Measurements from ENCODE around the gene TCF20. TPM values are rescaled to one million over a fixed set of nuclear protein-coding genes. Genes with fewer than 3 reads are reported as not detected.

Gene TCF20
- total RNA-seq, 1 donor from 2014 or later: 50.2 TPM

GRCh38 chr22:42300259-42301076 is 30.0 kb upstream of the TCF20 start:
- no peak for DNase-seq (ENCODE audit: low spot score)

GRCh38 chr22:42299586-42300258 is 29.3 kb upstream of the TCF20 start:
- peak; percentile 32 for DNase-seq (ENCODE audit: low spot score)

- no peak for DNase-seq (ENCODE audit: low spot score)
Observed at GRCh38 chr22:42298746-42299145, 28.3 kb upstream of the TCF20 start.

- DNase-seq (ENCODE audit: low spot score): no peak
Observed at GRCh38 chr22:42297778-42298177, 27.3 kb upstream of the TCF20 start.

- DNase-seq (ENCODE audit: low spot score): no peak
Observed at GRCh38 chr22:42296883-42297282, 26.4 kb upstream of the TCF20 start.

GRCh38 chr22:42296381-42296853 is 26.0 kb upstream of the TCF20 start:
- no peak for DNase-seq (ENCODE audit: low spot score)

GRCh38 chr22:42294034-42294985 is 23.9 kb upstream of the TCF20 start:
- peak; percentile 44 for DNase-seq (ENCODE audit: low spot score)

GRCh38 chr22:42292732-42293520 is 22.5 kb upstream of the TCF20 start:
- no peak for DNase-seq (ENCODE audit: low spot score)

- DNase-seq (ENCODE audit: low spot score): no peak
Observed at GRCh38 chr22:42291287-42291686, 20.8 kb upstream of the TCF20 start.

- DNase-seq (ENCODE audit: low spot score): no peak
Observed at GRCh38 chr22:42289671-42290541, 19.5 kb upstream of the TCF20 start.

- no peak for DNase-seq (ENCODE audit: low spot score)
Observed at GRCh38 chr22:42288791-42289190, 18.3 kb upstream of the TCF20 start.

- DNase-seq (ENCODE audit: low spot score): no peak
Observed at GRCh38 chr22:42287174-42287890, 16.9 kb upstream of the TCF20 start.

GRCh38 chr22:42286205-42286604 is 15.8 kb upstream of the TCF20 start:
- no peak for DNase-seq (ENCODE audit: low spot score)

- no peak for DNase-seq (ENCODE audit: low spot score)
Observed at GRCh38 chr22:42285604-42286003, 15.2 kb upstream of the TCF20 start.

- DNase-seq (ENCODE audit: low spot score): no peak
Observed at GRCh38 chr22:42284643-42285181, 14.3 kb upstream of the TCF20 start.

- no peak for DNase-seq (ENCODE audit: low spot score)
Observed at GRCh38 chr22:42284202-42284591, 13.7 kb upstream of the TCF20 start.

- no peak for DNase-seq (ENCODE audit: low spot score)
Observed at GRCh38 chr22:42283278-42284201, 13.1 kb upstream of the TCF20 start.

- no peak for DNase-seq (ENCODE audit: low spot score)
Observed at GRCh38 chr22:42282943-42283277, 12.5 kb upstream of the TCF20 start.
